GM12878 (cell line): ENCODE results near the gene NR6A1. TPM values are rescaled to one million over a fixed set of nuclear protein-coding genes. Genes with fewer than 3 reads are reported as not detected.

ENCODE experiments used
- ATAC-seq: fragments of 200-7000 bp; cut with Tn5 transposase; 3 replicates; pipeline ENCODE4 v1.9.1; 2020; ENCODE audit warnings: mild to moderate bottlenecking, moderate library complexity
- BruUV-seq: library from RNA; stranded (reverse); fragments of 400-500 nt; replicated peaks from 2 replicates; lab custom pipeline; 2021; lab: Mats Ljungman, UMichigan
- CTCF ChIA-PET: fragments of 300-600 bp; sonication (Branson Sonifier 250); formaldehyde crosslinking; extraction: SDS; loops from one replicate; lab custom pipeline; 2021; ENCODE audit warnings: inconsistent platforms; lab: Yijun Ruan, JAX
- POLR2A ChIA-PET: fragments of 350-600 bp; formaldehyde crosslinking; extraction: SDS; loops from one replicate; lab custom pipeline; 2021; ENCODE audit warnings: inconsistent platforms; lab: Charles Lee
- RAD21 ChIA-PET: fragments of 300-600 bp; sonication (Branson Sonifier 250); formaldehyde crosslinking; loops from one replicate; lab custom pipeline; 2023; ENCODE audit warnings: antibody characterized with exemption; ENCODE audit not compliant: unreplicated experiment; lab: Charles Lee
- SMC1A ChIA-PET: fragments of 300-600 bp; sonication (Branson Sonifier 250); formaldehyde crosslinking; loops from one replicate; lab custom pipeline; 2023; ENCODE audit not compliant: unreplicated experiment, uncharacterized antibody; lab: Charles Lee
- DNase-seq: peaks from one replicate; pipeline ENCODE4 v3.0.0-alpha.2; 2011; ENCODE audit warnings: low read depth, low spot score
- FAIRE-seq: peaks from 3 replicates; lab custom pipeline; 2011; peaks lifted over from hg19 to GRCh38; lab: Jason Lieb, UNC
- H2AFZ ChIP-seq: 2 replicates; pipeline ENCODE4 v1.6.0; 2011; ENCODE audit warnings: low read depth, low read length, control low read depth; ENCODE audit not compliant: control insufficient read depth
- H3K27ac ChIP-seq: 2 replicates; pipeline ENCODE4 v1.5.1; 2011; ENCODE audit warnings: control low read depth; ENCODE audit not compliant: control insufficient read depth, insufficient read depth
- H3K27me3 ChIP-seq, 2 experiments: replicated peaks in 1 of 2; 2 replicates each; pipeline versions ENCODE4 v1.6.0 to v1.6.1; 2011; ENCODE audit warnings: low read length in 1 of 2; ENCODE audit not compliant: control insufficient read depth in 2 of 2, insufficient read depth in 2 of 2
- H3K36me3 ChIP-seq, 2 experiments: 2 replicates each; pipeline ENCODE4 v1.5.1; 2011; ENCODE audit warnings: low read length in 1 of 2; ENCODE audit not compliant: control insufficient read depth in 2 of 2, insufficient read depth in 2 of 2
- H3K4me1 ChIP-seq: 2 replicates; pipeline ENCODE4 v1.6.1; 2011; ENCODE audit warnings: mild to moderate bottlenecking, low read length, moderate library complexity, mixed read lengths; ENCODE audit not compliant: control insufficient read depth, insufficient read depth
- H3K4me2 ChIP-seq: 2 replicates; pipeline ENCODE4 v1.6.0; 2011; ENCODE audit warnings: control low read depth; ENCODE audit not compliant: control insufficient read depth, insufficient read depth
- H3K4me3 ChIP-seq: fragments of 200-600 bp; sonication (generic); 2 replicates; pipeline ENCODE4 v1.5.1; 2016
- H3K79me2 ChIP-seq: 2 replicates; pipeline ENCODE4 v1.6.0; 2011; ENCODE audit warnings: low read length; ENCODE audit not compliant: control insufficient read depth, insufficient read depth
- H3K9ac ChIP-seq: 2 replicates; pipeline ENCODE4 v1.8.0; 2011; ENCODE audit warnings: low read length, control low read depth, mixed read lengths; ENCODE audit not compliant: control insufficient read depth, insufficient read depth
- H3K9me3 ChIP-seq: replicated peaks from 3 replicates; pipeline ENCODE4 v1.5.1; 2011; ENCODE audit warnings: mild to moderate bottlenecking, low read length; ENCODE audit not compliant: control insufficient read depth, insufficient read depth
- H4K20me1 ChIP-seq: 2 replicates; pipeline ENCODE4 v1.6.0; 2011; ENCODE audit not compliant: control insufficient read depth, insufficient read depth
- EED ChIP-seq: sonication (generic); IDR thresholded peaks from 2 replicates; pipeline ENCODE4 v1.6.1; 2016; ENCODE audit warnings: antibody characterized with exemption, low read depth
- ESRRA ChIP-seq: IDR thresholded peaks from 2 replicates; pipeline ENCODE4 v1.6.1; 2012; ENCODE audit warnings: mild to moderate bottlenecking, low read length, improper control_type of control experiment
- EZH2 ChIP-seq: IDR thresholded peaks from 2 replicates; pipeline ENCODE4 v1.6.1; 2012; ENCODE audit warnings: low read depth, mild to moderate bottlenecking, control low read depth, inconsistent platforms, low read length, borderline replicate concordance; ENCODE audit not compliant: control insufficient read depth
- FOS ChIP-seq: IDR thresholded peaks from 3 replicates; pipeline ENCODE4 v1.6.1; 2011; ENCODE audit warnings: borderline replicate concordance; ENCODE audit not compliant: insufficient read length; ENCODE audit errors: extremely low read depth
- IKZF2 ChIP-seq, 2 experiments: fragments of 450-650 bp; IDR thresholded peaks; 2 replicates each; pipeline ENCODE4 v1.6.1; 2017; ENCODE audit warnings: mild to moderate bottlenecking in 2 of 2, moderate library complexity in 2 of 2
- NR2F1 ChIP-seq: fragments of 450-650 bp; conservative IDR thresholded peaks from 2 replicates; pipeline ENCODE4 v1.6.1; 2017; ENCODE audit warnings: mild to moderate bottlenecking
- POLR2AphosphoS2 ChIP-seq: IDR thresholded peaks from 2 replicates; pipeline ENCODE4 v1.6.1; 2011; ENCODE audit warnings: low read depth, mild to moderate bottlenecking, low read length, improper control_type of control experiment, moderate library complexity
- RFX5 ChIP-seq: IDR thresholded peaks from 2 replicates; pipeline ENCODE4 v1.6.1; 2011; ENCODE audit warnings: low read depth, low read length, improper control_type of control experiment
- SPI1 ChIP-seq: IDR thresholded peaks from 2 replicates; pipeline ENCODE4 v1.6.1; 2011; ENCODE audit warnings: low read depth, mild to moderate bottlenecking, low read length, moderate library complexity, borderline replicate concordance; ENCODE audit not compliant: insufficient read depth
- STAT1 ChIP-seq: fragments of 450-650 bp; conservative IDR thresholded peaks from 2 replicates; pipeline ENCODE4 v1.6.1; 2014; ENCODE audit warnings: antibody characterized with exemption, mild to moderate bottlenecking
- TARDBP ChIP-seq: IDR thresholded peaks from 2 replicates; pipeline ENCODE4 v1.6.1; 2016; ENCODE audit warnings: borderline replicate concordance
- TCF12 ChIP-seq: IDR thresholded peaks from 2 replicates; pipeline ENCODE4 v1.6.1; 2011; ENCODE audit warnings: low read depth, mild to moderate bottlenecking, low read length
- ZBTB33 ChIP-seq: fragments of 450-650 bp; IDR thresholded peaks from 2 replicates; pipeline ENCODE4 v1.6.1; 2017; ENCODE audit warnings: mild to moderate bottlenecking
- WGBS: methylation state at CpG from one replicate; pipeline ENCODE4 v1.1.6; 2016; ENCODE audit warnings: low lambda C conversion rate; ENCODE audit not compliant: insufficient replicate concordance, insufficient coverage; ENCODE audit errors: missing lambda C conversion rate; 5-methylcytosine and 5-hydroxymethylcytosine counted together
- in situ Hi-C: fragments of 300-500 bp; cut with MboI; formaldehyde crosslinking; loops from 9 replicates; pipeline ENCODE4 v1.14.3; 2018; ENCODE audit warnings: mixed read lengths
- intact Hi-C: fragments of 100-400 bp; cut with micrococcal nuclease; formaldehyde crosslinking; loops from one replicate; pipeline ENCODE4 v1.14.2; 2022; ENCODE audit not compliant: unreplicated experiment
- polyA plus RNA-seq, 11 experiments: library from polyadenylated mRNA; depleted of rRNA in 4 of 11; unstranded in 6 of 11; stranded (reverse) in 5 of 11; fragments of >200 nt; fragmentation: Nextera tagmentation in 4 of 11; fragmentation: Illumina TruSeq in 1 of 11; extraction: Ambion mirVana in 4 of 11; extraction: Trizol in 1 of 11; gene quantifications; 1 replicate in 1 of 11; 2 replicates in 10 of 11; pipeline versions ENCODE4 v1.2.1 to v1.2.3, GENCODE V29; 2011 to 2016; ENCODE audit warnings: inconsistent platforms in 2 of 11, missing spikeins in 2 of 11, low read depth in 1 of 11
- total RNA-seq, 4 experiments: library from RNA; depleted of rRNA in 3 of 4; stranded (reverse); fragments of >200 nt in 3 of 4; fragmentation: Illumina TruSeq in 1 of 4; extraction: Trizol in 1 of 4; gene quantifications; 2 replicates each; pipeline versions ENCODE4 v1.2.1 to v1.2.3, GENCODE V29; 2013 to 2021

Gene NR6A1
- total and polyA plus RNA-seq, 10 of the 15 experiments (the other 5 are each of a cell fraction or from before 2014, with no cell fraction given) = 1.2 to 9.2 (median 4.6) TPM

GRCh38 chr9:124613849-124614248 lies 157.3 kb downstream of the NR6A1 start:
- H3K4me1 ChIP-seq = no peaks in the 10 kb centered on the region
- H2AFZ ChIP-seq = no peak overlapping the region
- H4K20me1 ChIP-seq = no peaks in the 10 kb centered on the region
- H3K4me2 ChIP-seq = no peak overlapping the region
- H3K9me3 ChIP-seq = no peaks in the 10 kb centered on the region
- ATAC-seq (no peak), DNase-seq (no peak), FAIRE-seq (no peak)
- ChIA-PET SMC1A (interaction anchor here (0.9 to 8.8 kb wide), 6 partner anchors 11 to 193 kb away, joined by 3 to 320 read pairs (median 5); no protein-coding TSS in a partner anchor), POLR2A (interaction anchor here (1.0 to 1.4 kb wide), 2 partner anchors 97 to 100 kb away, joined by 4 to 5 read pairs; no protein-coding TSS in a partner anchor), RAD21 (interaction anchor here (1.3 to 6.4 kb wide), 3 partner anchors 9 to 97 kb away, joined by 3 to 231 read pairs (median 5); no protein-coding TSS in a partner anchor), CTCF (interaction anchor here (0.7 to 9.0 kb wide), 8 partner anchors 10 to 158 kb away, joined by 3 to 424 read pairs (median 4); partner anchors contain the start of gene NR6A1)
- H3K79me2 ChIP-seq = 0 out of 2 replicates have a peak, but pooled peaks cover 1% of the 10 kb centered on the region
- no peaks in the 10 kb centered on the region for H3K36me3 ChIP-seq
- no peaks in the 10 kb centered on the region for H3K27me3 ChIP-seq
- no peak overlapping the region for H3K4me3 ChIP-seq
- H3K9ac ChIP-seq = no peak overlapping the region
- 0% methylated on average over 2 of the region's 2 CpGs for WGBS
- no TSS peak for BruUV-seq
- intact Hi-C loops (no loop called here), in situ Hi-C loops (loop anchor here (10.0 kb wide), 1 partner anchor 761 kb away; no protein-coding TSS in a partner anchor)
- no peak overlapping the region for H3K27ac ChIP-seq
- TF ChIP-seq ESRRA = no peak
- TF ChIP-seq SPI1 = peak; percentile 26; the same call in 1 of the 2 replicates

GRCh38 chr9:124611106-124611505 lies 160.0 kb downstream of the NR6A1 start:
- no peak overlapping the region for H2AFZ ChIP-seq
- 96% methylated on average over 2 of the region's 2 CpGs for WGBS
- ChIA-PET RAD21 (interaction anchor here (0.7 kb wide), 1 partner anchor 100 kb away, joined by 3 read pairs; no protein-coding TSS in a partner anchor), POLR2A (no interaction called here), SMC1A (interaction anchor here (0.9 to 8.8 kb wide), 3 partner anchors 15 to 99 kb away, joined by 3 to 320 read pairs (median 4); no protein-coding TSS in a partner anchor), CTCF (interaction anchor here (0.7 to 9.0 kb wide), 3 partner anchors 101 to 233 kb away, joined by 3 to 424 read pairs (median 3); no protein-coding TSS in a partner anchor)
- FAIRE-seq (no peak), DNase-seq (no peak), ATAC-seq (no peak)
- no peaks in the 10 kb centered on the region for H3K27me3 ChIP-seq
- intact Hi-C loops (no loop called here), in situ Hi-C loops (loop anchor here (10.0 kb wide), 1 partner anchor 764 kb away; no protein-coding TSS in a partner anchor)
- no peak overlapping the region for H3K9ac ChIP-seq
- no peak overlapping the region for H3K4me3 ChIP-seq
- no peaks in the 10 kb centered on the region for H3K4me1 ChIP-seq
- H3K4me2 ChIP-seq = no peak overlapping the region
- no peaks in the 10 kb centered on the region for H3K36me3 ChIP-seq
- no peaks in the 10 kb centered on the region for H3K79me2 ChIP-seq
- H3K9me3 ChIP-seq = no peaks in the 10 kb centered on the region
- no peak overlapping the region for H3K27ac ChIP-seq
- BruUV-seq = no TSS peak
- H4K20me1 ChIP-seq = no peaks in the 10 kb centered on the region
- TF ChIP-seq TCF12 = no peak
- no peak for TF ChIP-seq ZBTB33
- TF ChIP-seq STAT1 = no peak
- TF ChIP-seq NR2F1 = no peak
- TF ChIP-seq RFX5 = no peak
- no peak for TF ChIP-seq POLR2AphosphoS2
- no peak for TF ChIP-seq FOS
- TF ChIP-seq EZH2 = no peak
- TF ChIP-seq EED = no peak
- TF ChIP-seq IKZF2 (IDR thresholded peaks at IDR 0.05) = no peak
- TF ChIP-seq TARDBP = no peak
